KBM-7 (cell line): ENCODE data around the gene CTBP1.

ENCODE experiments used
- DNase-seq: peaks from one replicate; pipeline ENCODE4 v3.0.0-alpha.2; 2015
- in situ Hi-C: fragments of 300-500 bp; cut with MboI; formaldehyde crosslinking; loops from 2 replicates; pipeline ENCODE4 v1.14.3; 2020; ENCODE audit warnings: low sequenced_read_pairs, low pct_unique_long_range_greater_than_20kb, mixed read lengths

Gene CTBP1

DNA sequence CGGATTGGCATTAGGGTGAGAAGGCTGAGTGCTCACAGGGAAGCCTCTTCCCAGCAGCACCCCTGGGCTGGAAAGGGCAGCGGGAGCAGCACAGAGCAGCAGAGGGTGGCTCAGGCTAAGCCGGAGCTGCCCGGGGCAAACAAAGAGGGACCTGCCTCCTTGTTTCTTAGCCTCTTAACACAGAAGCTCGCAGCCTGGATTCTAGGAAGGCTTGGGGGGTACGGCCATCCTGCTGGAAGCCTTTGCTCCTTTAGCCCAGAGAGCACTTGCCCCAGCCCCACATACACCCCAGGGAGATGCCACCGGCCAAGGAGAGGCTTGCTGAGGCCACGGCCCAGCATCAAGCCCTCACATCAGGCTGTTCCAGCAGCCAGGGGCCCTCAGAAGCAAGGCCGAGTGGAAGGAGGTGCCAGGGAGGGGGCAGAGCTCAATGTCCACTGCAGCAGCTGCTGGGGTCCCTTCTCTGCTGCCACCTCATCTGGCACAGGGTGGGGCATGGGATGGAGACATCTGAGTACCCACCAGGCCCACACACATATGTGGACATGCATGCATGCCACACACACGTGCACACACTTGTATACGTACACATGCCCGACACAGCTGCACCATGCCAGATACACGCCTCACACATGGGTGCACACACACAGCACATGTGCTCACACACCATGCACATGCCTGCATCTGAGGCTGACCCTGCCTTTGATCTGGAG lies 56.3 kb downstream of the CTBP1 start:
- in situ Hi-C loops, result no loop called here
- no peak for DNase-seq

DNA sequence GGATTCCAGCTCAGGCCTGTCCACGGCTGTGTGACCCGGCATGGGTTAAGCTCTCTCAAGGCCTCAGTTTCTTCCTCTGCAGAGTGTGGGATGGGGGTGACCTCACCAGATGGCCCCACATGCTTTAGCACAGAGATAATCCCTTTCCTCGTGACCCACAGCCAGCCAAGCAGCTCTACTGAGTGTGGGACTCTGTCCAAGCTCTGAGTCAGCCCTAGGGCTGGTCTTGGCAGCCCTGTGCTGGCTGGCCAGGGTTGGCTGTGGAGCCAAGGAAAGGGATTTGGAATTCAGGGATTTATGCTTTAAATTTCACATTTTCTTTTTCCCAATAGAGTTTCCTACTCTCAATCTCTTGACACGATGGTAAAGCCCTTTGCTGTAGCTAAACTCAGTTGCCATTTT lies 56.8 kb downstream of the CTBP1 start:
- in situ Hi-C loops, result no loop called here
- DNase-seq, result no peak

DNA sequence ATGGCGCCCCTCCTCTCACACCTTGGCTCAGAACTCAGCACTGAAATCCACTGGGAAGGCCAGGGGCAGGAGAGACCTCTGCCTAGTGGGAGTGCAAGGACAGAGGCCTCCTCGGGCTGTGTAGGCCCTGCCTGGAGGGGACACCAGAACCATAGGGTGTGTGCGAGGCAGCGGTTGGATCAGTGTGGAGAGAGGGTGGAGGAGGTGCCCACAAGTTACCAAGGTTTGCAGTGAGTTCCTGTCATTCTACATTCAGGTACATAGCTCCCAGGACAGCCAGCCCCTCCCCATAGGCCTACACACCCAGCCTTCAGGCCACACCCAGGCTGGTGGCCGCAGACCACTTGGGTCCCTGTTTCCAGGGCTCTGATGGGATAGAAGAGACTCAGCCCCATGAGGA lies 57.3 kb downstream of the CTBP1 start:
- in situ Hi-C loops, result no loop called here
- DNase-seq, result no peak

DNA sequence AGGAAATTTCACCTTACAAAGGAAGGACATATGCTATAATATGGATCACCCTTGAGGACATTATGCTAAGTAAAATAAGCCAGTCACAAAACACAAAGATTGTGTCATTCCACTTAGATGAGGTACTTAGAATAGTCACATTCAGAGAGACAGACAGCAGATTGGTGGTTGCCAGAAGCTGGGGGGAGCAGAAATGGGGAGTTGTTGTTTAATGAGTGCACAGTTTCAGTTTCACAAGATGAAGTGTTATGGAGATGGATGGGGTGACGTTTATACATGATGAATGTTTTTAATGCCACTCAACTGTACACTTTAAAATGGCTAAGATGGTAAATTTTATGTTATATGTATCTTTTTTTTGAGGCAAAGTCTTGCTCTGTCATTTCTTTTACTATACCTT lies 61.7 kb downstream of the CTBP1 start:
- in situ Hi-C loops, result no loop called here
- no peak for DNase-seq

DNA sequence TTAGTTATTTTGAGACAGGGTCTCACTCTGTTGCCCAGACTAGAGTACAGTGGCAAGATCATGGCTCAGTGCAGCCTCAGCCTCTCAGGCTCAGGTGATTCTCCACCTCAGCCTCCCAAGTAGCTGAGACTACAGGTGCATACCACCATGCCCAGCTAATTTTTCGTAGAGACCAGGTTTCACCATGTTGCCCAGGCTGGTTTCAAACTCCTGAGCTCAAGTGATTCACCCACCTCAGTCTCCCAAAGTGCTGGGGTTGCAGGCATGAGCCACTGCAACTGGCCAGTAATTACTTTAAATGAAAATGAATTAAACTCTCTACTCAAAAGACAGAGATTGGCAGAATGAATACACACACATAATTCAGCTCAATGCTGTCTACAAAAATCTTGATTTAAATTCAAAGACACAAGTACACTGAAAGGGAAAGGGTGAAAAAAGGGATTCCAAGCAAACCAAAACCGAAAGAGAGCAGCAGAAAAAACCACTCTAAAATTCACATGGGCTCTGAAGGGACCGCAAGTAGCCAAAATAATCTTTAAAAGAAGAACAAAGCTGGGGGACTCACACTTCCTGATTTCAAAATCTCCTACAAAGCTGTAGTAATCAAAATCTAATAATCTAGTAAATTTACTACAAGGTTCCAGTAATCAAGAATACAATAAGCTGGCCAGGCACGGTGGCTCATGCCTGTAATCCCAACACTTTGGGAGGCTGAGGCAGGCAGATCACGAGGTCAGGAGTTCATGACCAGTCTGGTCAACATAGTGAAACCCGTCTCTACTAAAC lies 64.8 kb downstream of the CTBP1 start:
- in situ Hi-C loops, result no loop called here
- DNase-seq, result peak; percentile 26

DNA sequence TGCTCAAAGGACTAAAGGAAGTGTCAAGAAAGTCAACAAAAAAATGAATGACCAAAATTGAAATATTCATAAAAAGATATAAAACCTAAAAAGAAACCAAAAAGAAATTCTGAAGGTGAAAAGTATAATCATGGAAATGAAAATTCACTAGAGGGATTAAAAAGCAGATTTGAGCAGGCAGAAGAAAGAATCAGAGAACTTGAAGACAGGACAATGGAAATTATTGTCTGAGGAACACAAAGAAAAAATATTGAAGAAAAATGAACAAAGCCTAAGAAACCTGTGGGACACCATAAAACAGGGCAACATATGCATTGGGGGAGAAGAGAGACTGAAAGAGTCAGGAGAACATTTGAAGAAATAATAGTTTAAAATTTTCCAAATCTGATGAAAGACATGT lies 66.6 kb downstream of the CTBP1 start:
- in situ Hi-C loops, result no loop called here
- no peak for DNase-seq

DNA sequence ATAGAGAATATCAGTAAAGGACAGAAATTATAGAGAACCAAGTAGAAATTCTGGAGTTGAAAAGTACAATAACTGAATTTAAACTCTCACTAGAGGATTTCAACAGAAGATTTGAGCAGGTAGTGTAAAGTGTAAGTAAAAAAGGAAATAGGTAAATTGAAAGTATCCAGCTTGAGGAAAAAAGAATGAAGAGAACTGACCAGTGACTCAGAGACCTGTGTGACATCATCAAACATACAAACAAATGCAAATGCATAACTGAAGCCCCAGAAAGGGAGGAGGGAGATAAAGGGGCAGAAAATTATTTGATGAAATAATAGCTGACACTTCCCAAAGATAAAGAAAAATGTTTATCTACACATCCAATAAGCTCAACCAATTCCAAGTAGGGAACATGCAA lies 68.3 kb downstream of the CTBP1 start:
- in situ Hi-C loops, result no loop called here
- no peak for DNase-seq

DNA sequence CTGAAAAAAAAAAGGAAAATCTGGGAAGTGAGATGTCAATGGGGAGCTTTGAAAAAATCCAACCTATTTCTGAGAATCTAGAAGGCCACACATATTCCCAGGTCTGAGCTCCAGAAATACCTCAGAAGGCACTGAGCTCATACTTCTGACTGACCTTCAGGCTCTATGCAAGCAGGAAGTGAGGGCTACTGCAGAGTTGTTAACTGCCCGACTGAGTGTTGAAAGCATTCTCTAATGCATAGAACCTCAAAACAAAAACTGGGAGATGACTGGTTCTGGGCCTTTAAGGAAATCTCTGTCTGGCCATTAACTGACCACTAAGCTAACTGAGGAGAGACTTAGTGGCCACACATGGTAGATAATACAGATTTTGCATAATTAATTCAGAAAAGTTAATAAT lies 69.0 kb downstream of the CTBP1 start:
- DNase-seq, result no peak
- in situ Hi-C loops, result no loop called here

DNA sequence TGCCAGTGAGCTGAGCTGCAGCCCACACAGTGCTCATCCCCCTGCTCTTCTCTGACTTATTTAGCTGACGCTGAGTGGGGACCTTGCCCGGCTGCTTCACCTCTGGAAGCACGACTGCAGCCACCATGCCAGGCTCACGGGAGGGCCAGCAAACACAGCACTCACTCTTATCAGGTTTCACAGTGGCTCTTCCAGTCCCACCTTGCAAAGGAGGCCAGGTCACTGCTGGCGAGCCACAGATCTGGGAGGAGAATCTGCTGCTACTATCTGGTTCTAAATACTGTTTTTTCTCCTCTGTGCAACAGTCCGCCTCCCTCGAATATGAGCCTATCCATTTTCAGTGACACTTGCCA lies 69.9 kb downstream of the CTBP1 start:
- DNase-seq, result no peak
- in situ Hi-C loops, result no loop called here

DNA sequence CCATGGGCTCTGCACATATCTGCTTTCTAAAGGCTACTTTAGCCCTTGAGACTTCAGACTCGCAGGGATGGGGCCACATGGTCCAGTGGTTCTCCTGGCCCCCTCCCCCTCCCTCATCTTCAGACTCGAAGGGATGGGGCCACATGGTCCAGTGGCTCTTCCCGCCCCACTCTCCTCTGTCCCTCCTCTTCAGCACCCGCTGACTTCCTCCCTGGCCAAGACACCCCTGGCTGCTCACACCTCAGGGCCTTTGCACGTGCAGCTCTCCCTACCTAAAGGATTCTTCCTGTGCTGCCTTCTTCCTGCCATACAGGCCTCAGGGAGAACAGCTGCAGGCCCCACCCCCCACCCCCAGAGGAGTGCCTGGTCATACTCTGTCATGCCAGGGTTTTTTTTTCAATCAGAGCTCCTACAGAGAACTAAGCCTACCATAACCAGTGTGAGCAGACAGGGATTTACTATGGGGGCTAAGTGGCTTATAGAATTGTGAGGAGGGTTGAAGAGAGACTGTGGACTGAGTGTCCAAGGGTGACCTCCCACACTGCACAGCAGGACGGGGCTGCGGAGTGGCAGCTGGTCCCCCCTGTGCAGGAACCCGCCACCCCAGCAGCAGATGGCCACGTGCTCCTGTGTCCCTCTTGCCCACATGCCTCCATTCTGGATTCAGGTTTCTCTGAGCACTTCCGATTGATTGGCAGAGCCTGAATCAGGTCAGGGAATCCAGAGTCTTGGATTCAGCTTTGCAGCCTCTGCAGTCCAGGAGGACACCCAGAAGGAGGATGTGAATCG lies 70.4 kb downstream of the CTBP1 start:
- in situ Hi-C loops, result no loop called here
- no peak for DNase-seq

DNA sequence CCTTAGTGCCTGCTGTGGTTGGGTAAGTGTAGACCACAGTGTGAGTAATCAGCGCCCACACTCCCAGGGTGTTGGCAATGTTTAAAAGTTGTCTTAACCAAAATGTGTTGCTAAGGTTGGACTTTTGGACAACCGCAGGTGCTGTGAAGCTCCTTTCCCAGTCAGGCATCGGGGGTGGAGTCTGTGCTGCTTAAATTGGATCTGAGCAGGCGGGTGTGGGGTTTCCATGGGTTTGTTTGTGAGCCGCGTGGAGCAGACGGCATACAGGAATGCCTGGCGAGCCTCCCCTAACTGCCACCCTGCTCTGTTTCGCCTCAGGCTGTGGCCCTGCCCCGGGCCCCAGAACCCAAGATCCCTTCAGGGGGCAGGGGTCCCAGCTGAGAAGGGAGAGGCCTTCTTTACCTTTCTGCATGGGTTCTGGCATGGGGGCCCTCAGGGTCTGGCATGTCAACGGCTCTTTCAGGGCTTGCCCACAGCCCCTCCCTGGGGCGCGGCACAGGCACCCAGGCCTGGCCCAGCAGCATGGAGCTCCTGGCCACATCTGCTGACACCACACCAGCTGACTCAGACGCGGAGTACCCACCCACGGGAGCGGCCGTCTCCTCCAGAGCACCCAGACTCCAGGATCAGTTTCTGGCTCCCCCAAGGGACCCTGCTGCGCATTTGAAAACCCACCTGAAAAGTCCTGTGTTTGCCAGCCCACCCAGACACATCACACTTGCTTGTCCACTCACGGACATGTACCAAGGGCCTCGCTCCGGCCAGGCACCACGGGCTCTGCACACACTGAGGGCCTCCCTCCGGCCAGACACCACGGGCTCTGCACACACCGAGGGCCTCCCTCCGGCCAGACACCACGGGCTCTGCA lies 71.4 kb downstream of the CTBP1 start:
- no peak for DNase-seq
- in situ Hi-C loops, result no loop called here

DNA sequence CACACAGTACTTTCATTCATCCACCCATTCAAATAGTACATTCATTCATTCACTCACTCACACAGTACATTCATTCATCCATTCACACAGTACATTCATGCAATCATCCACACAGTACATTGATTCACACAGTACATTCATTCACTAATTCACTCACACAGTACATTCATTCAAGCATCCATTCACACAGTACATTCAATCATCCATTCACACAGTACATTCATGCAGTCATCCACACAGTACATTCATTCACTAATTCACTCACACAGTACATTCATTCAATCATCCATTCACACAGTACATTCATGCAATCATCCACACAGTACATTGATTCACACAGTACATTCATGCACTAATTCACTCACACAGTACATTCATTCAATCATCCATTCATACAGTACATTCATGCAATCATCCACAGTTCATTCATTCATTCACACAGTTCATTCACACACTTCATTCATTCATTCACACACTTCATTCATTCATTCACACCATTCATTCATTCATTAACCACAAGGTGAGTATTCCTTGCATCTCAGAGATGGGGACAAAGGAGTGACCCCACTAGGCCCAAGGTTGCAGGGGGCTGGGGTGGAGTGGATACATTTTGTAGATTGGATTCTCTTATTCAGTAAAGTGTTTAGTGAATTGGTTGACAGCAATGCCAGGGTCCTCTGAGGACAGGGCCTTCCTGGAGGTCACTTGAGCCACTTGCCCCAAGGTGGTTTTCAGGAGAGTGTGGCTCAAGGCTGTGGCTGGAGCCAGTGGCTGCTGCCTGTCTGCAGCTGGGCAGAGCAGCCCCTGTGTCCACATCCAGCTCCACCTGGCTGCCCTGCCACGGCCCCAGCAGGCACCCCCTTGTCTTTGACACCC lies 72.3 kb downstream of the CTBP1 start:
- no peak for DNase-seq
- in situ Hi-C loops, result no loop called here

DNA sequence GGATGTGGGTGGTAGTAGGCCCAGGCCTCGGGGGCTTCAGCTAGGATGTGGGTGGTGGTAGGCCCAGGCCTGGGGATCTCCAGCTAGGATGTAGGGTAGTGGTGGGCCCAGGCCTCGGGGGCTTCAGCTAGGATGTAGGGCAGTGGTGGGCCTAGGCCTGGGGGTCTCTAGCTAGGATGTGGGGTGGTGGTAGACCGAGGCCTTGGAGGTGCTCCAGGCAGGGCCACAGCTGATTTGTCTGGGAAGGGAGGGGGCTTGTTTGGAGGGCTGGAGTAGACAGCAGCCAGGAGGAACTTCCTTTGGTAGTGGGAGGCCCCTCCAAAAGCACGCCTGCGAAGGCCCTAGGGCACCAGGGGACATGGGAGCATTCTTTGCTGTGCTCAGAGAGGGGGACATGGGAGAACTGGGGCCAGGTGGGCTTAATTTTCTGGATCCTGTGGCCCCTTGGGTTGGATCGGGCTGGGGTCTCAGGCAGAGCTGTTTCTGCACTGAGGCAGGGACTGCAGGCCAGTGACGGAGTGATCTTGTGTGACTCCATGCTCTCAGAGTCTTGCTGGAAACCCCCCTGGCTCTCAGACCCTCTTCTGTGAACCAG lies 73.2 kb downstream of the CTBP1 start:
- in situ Hi-C loops, result no loop called here
- DNase-seq, result no peak

DNA sequence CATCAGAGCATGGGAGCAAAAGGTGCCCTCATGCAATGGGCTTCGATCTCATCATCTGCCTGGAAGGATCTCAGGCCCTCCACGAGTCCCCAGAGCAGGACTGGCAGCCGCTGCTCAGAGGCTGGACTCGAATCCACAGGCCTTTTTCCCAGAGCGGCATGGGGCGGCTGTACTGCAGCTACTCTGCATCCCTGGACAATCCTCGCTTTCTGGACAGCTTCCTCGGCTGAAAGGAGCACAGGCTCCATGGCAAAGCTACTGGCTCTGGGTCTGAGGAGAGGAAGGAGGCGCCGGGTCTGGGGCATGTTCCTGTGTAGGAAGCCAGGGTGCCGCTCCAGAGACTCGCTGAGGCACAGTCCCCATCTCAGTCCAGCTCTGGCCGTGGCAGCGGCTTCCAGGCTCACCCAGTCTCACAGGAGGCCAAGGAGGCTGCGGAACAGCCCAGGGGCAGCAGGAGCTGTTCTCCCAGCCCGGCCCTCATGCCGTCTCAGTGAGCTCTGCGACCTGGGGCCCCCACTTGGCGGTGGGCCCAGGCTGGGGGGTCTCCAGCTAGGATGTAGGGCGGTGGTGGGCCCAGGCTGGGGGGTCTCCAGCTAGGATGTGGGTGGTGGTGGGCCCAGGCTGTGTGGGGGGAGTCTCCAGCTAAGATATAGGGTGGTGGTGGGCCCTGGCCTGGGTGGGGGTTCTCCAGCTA lies 73.8 kb downstream of the CTBP1 start:
- in situ Hi-C loops, result no loop called here
- no peak for DNase-seq

DNA sequence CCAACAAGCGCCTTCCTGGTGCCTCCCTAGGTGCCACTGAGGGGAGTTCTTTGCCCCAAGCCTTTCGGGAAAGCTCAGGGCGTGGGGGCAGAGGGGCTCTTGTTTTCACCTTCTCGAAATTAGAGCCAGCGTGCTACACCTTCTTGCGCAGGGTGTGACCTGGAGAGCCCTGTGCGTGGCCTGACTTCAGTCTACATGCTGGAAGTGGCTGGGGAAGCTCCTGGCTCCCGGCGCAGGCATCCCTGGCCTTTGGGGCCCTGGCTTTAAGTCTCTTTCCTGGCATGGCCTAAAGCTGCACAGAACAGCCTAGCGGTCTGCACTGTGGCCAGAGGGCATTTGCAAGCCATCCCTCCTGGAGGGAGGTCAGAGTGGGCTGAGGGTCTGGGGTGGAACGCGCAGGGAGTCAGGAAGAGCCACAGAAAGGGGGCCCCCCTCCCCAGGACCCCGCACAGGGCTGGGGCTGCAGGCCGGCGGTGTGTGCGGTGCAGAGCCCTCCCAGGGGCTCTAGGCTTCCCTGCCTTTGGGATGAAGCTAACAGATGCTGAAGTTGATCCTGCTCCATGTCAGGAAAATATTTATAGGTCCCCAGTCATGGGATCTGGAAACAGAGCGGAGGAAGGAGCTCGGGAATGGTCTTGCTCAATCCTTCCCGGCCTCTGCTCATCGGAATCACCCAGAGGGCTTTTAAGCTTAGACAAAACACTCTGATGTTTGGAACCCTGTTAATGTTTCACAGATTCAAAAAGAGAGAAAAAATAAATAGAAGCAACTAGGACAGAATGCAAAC lies 75.8 kb downstream of the CTBP1 start:
- in situ Hi-C loops, result no loop called here
- DNase-seq, result no peak

DNA sequence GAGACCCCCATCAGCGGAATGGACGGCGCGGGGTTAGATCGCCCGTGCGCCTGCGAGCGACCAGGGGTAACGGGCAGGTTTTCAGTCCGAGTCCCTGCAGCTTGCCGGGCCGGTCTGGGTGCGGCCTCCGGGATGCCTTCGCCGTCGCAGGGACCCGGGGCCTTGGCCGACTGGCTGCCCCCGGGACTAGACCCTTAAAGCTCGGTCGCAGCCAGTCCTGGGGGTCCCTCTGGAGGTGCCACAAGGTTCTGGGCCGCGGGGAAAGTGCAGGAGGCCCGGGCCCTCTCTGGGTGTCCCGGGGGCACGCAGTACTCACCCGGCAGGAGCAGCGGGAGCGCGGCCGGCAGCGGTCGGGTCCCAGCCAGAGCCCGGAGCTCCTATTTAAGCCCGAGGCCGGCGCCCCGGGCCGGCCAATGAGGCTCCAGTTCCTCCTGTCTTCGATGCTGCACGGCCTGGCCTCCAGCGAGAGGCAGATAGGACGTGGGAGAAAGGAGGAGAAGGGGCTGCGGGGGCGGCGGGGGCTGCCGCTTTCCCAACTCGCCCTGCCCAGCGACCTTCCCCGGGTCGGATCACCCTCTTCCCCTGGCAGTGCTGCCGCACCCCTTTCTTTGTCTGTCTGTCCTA lies 76.6 kb downstream of the CTBP1 start, which contains the start of gene SPON2:
SPON2 (minus strand) TSS at position 356 of the 624 bp plus-strand sequence.
- no peak for DNase-seq
- in situ Hi-C loops, result no loop called here
